ENCODE measurements around the gene SUMO4. TPM values are rescaled to one million over a fixed set of nuclear protein-coding genes. Genes with fewer than 3 reads are reported as not detected.

SUMO4 gene
- total and polyA plus RNA-seq, 2 of the 4 experiments (the other 2 are of a cell fraction) = 2.2 TPM; not detected in 1

DNA sequence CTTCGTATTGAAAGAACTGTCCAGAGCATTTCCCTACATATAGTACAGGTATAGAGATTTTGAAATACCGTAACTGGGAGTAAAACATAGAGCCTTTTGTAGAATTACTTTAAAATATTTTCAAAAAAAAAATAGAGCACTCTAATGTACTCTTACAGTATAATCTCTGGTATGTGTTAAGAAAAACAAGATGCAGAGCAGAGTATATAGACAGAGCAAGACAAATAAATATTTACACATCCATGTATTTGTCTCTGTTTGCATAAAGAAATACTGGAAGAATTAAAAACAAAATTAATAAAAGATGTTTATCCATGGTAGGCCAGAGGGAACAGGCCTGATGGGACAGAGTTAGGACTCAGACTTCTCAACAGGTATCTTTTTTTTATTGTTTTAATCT, 28.0 kb upstream of the SUMO4 start:
- Histone ChIP-seq H3K56ac (ENCODE audit: extremely low read depth, insufficient read depth, low read length) (no peak overlapping the region), H3K27ac (ENCODE audit: insufficient read depth, low read length) (no peak overlapping the region), H3K4me1 (ENCODE audit: control insufficient read depth, insufficient read depth, low read length) (peaks cover 5% of the 10 kb centered on the region; the same call in 1 of the 2 replicates), H4K8ac (ENCODE audit: low read depth in 2 of 2, low read length in 2 of 2) (no peak overlapping the region), H4K20me1 (ENCODE audit: insufficient read depth, low read length) (peaks cover 26% of the 10 kb centered on the region; the same call in 1 of the 2 replicates), H2BK120ac (ENCODE audit: low read depth, low read length) (no peak overlapping the region), H4K5ac (ENCODE audit: low read depth, low read length) (no peak overlapping the region), H2AFZ (replicated peaks; ENCODE audit: low read length, poor library complexity) (no peak overlapping the region), H2BK20ac (ENCODE audit: low read depth, low read length) (no peak overlapping the region), H2AK5ac (ENCODE audit: low read depth, low read length) (no peak overlapping the region), H2BK5ac (ENCODE audit: low read depth, low read length, poor library complexity, severe bottlenecking) (no peak overlapping the region), H3K9ac (ENCODE audit: low read depth, low read length) (no peak overlapping the region), H3K36me3 (ENCODE audit: control insufficient read depth, insufficient read depth, low read length) (peaks cover 9% of the 10 kb centered on the region), H3K4me2 (ENCODE audit: low read depth, low read length) (no peak overlapping the region), H2BK15ac (ENCODE audit: low read depth, low read length) (no peak overlapping the region), H4K91ac (ENCODE audit: insufficient read depth, low read depth, low read length) (no peak overlapping the region), H3K79me1 (ENCODE audit: low read depth in 1 of 2, low read length in 2 of 2) (peaks cover 27 to 47% of the 10 kb centered on the region in 2 experiments), H2AK9ac (replicated peaks; ENCODE audit: low read depth, low read length, poor library complexity) (no peak overlapping the region), H3K18ac (ENCODE audit: low read depth, low read length) (no peak overlapping the region), H3K4ac (ENCODE audit: low read depth, low read length) (no peak overlapping the region), H3K4me3 (ENCODE audit: insufficient read depth, low read depth, low read length) (no peak overlapping the region), H3K9me1 (ENCODE audit: insufficient read depth, low read length) (no peaks in the 10 kb centered on the region), H3K9me3 (ENCODE audit: control insufficient read depth, insufficient read depth, low read length) (no peaks in the 10 kb centered on the region), H3K23ac (ENCODE audit: low read depth, low read length) (no peak overlapping the region), H3K14ac (replicated peaks; ENCODE audit: low read depth, low read length) (no peak overlapping the region), H3K27me3 (ENCODE audit: control insufficient read depth, insufficient read depth, low read length) (no peaks in the 10 kb centered on the region)
- TF ChIP-seq RCOR1 (IDR thresholded peaks at IDR 0.05; ENCODE audit: insufficient replicate concordance, low read length) (no peak), POLR2A (IDR thresholded peaks at IDR 0.05; ENCODE audit: low read depth, low read length) (no peak), MXI1 (IDR thresholded peaks at IDR 0.05; ENCODE audit: borderline replicate concordance, low read depth, low read length) (no peak), FOS (IDR thresholded peaks at IDR 0.05; ENCODE audit: low read depth, low read length) (no peak), RFX5 (IDR thresholded peaks at IDR 0.05; ENCODE audit: low read depth, low read length) (no peak), MAFK (IDR thresholded peaks at IDR 0.05; ENCODE audit: low read depth, low read length) (no peak)
- TF ChIP-seq, protein P1, sequence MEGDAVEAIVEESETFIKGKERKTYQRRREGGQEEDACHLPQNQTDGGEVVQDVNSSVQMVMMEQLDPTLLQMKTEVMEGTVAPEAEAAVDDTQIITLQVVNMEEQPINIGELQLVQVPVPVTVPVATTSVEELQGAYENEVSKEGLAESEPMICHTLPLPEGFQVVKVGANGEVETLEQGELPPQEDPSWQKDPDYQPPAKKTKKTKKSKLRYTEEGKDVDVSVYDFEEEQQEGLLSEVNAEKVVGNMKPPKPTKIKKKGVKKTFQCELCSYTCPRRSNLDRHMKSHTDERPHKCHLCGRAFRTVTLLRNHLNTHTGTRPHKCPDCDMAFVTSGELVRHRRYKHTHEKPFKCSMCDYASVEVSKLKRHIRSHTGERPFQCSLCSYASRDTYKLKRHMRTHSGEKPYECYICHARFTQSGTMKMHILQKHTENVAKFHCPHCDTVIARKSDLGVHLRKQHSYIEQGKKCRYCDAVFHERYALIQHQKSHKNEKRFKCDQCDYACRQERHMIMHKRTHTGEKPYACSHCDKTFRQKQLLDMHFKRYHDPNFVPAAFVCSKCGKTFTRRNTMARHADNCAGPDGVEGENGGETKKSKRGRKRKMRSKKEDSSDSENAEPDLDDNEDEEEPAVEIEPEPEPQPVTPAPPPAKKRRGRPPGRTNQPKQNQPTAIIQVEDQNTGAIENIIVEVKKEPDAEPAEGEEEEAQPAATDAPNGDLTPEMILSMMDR (conservative IDR thresholded peaks at IDR 0.05; ENCODE audit: low read depth, low read length) = no peak
- TF ChIP-seq, protein P2, sequence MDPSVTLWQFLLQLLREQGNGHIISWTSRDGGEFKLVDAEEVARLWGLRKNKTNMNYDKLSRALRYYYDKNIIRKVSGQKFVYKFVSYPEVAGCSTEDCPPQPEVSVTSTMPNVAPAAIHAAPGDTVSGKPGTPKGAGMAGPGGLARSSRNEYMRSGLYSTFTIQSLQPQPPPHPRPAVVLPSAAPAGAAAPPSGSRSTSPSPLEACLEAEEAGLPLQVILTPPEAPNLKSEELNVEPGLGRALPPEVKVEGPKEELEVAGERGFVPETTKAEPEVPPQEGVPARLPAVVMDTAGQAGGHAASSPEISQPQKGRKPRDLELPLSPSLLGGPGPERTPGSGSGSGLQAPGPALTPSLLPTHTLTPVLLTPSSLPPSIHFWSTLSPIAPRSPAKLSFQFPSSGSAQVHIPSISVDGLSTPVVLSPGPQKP (IDR thresholded peaks at IDR 0.05; ENCODE audit: borderline replicate concordance, low read depth, low read length) = no peak
- dilution Hi-C loops (cut with HindIII; ENCODE audit: low sequenced_read_pairs, unreplicated experiment) = no loop called here
- ATAC-seq (ENCODE audit: low read depth) (no peak), DNase-seq (no peak)
- ChIA-PET CTCF (no interaction called here), POLR2A (ENCODE audit: unreplicated experiment) (no interaction called here)
- no TSS peak for BruUV-seq (replicated peaks)
- in situ Hi-C loops (cut with MboI; ENCODE audit: low sequenced_read_pairs) = no loop called here
- intact Hi-C loops (cut with micrococcal nuclease) = no loop called here
- no CpG with 5 or more reads among the region's 2 CpGs for whole genome bisulfite sequencing, 2 experiments (ENCODE audit: extremely low coverage in 2 of 2, insufficient read length in 1 of 2)
